ENCODE measurements around the gene HRH1.

The HRH1 gene

DNA sequence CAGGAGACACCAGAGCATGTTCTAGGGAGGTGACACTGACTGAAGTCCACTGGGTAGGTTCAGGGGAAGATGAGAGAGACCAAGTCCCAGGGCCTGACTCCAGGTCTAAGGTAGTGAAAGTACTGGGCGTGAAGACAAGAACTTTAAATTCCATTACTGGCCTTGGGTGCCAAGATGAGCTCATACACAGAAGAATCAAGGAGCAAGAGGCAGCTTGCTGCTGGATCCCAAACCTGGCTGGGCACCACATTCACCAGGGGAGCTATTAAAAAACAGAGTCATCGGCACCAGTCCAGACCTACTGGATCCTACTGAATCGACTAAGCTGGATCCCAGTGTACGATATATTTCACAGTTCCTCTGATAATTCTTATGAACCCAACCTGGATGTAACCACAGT lies 75.8 kb downstream of the HRH1 start:
- Histone ChIP-seq H3K4me3 (ENCODE audit: low read depth, low read length, poor library complexity, severe bottlenecking) (no peak overlapping the region), H3K4me1 (ENCODE audit: insufficient read depth, low read length, severe bottlenecking) (no peaks in the 10 kb centered on the region), H3K27ac (ENCODE audit: low read depth, low read length, poor library complexity, severe bottlenecking) (no peak overlapping the region), H2AFZ (ENCODE audit: low read length) (no peak overlapping the region), H3K79me2 (ENCODE audit: insufficient read depth, low read length) (no peaks in the 10 kb centered on the region), H3K9ac (ENCODE audit: low read length) (no peak overlapping the region), H3F3A (ENCODE audit: insufficient read depth, low read length) (no peaks in the 10 kb centered on the region), H3K9me3 (ENCODE audit: low read length) (no peaks in the 10 kb centered on the region), H3K9me2 (ENCODE audit: low read depth, low read length) (no peaks in the 10 kb centered on the region), H3K4me2 (ENCODE audit: low read length) (no peak overlapping the region), H4K20me1 (ENCODE audit: insufficient read depth, low read length) (no peaks in the 10 kb centered on the region), H3K36me3 (ENCODE audit: insufficient read depth, low read length) (no peaks in the 10 kb centered on the region), H3K27me3 (ENCODE audit: insufficient read depth, low read length) (no peaks in the 10 kb centered on the region)
- TF ChIP-seq EZH2 (IDR thresholded peaks at IDR 0.05; ENCODE audit: borderline replicate concordance, low read length) (no peak), CTCF (IDR thresholded peaks at IDR 0.05; ENCODE audit: low read length) (no peak)

DNA sequence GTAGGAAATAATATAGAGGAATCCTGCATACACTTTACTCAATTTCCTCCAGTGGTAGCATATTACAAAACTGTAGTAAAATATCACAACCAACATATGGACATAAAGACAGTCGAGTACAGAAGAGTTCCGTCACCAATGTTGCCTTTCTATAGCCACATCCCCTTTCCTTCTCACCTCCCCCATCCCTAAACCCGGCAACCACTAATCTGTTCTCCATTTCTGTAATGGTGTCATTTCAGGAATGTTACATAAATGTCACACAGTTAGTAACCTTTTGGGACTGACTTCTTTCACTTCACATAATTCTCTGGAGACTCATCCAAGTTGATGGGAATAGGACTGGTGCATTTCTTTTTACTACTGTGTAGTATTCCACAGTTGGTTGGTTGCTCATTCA lies 76.5 kb downstream of the HRH1 start:
- Histone ChIP-seq H3K27ac (ENCODE audit: low read depth, low read length, poor library complexity, severe bottlenecking) (no peak overlapping the region), H3K36me3 (ENCODE audit: insufficient read depth, low read length) (no peaks in the 10 kb centered on the region), H3K9ac (ENCODE audit: low read length) (no peak overlapping the region), H3K79me2 (ENCODE audit: insufficient read depth, low read length) (no peaks in the 10 kb centered on the region), H3K4me1 (ENCODE audit: insufficient read depth, low read length, severe bottlenecking) (no peaks in the 10 kb centered on the region), H4K20me1 (ENCODE audit: insufficient read depth, low read length) (no peaks in the 10 kb centered on the region), H3F3A (ENCODE audit: insufficient read depth, low read length) (no peaks in the 10 kb centered on the region), H3K9me3 (ENCODE audit: low read length) (no peaks in the 10 kb centered on the region), H3K9me2 (ENCODE audit: low read depth, low read length) (no peaks in the 10 kb centered on the region), H3K4me2 (ENCODE audit: low read length) (no peak overlapping the region), H2AFZ (ENCODE audit: low read length) (no peak overlapping the region), H3K27me3 (ENCODE audit: insufficient read depth, low read length) (no peaks in the 10 kb centered on the region), H3K4me3 (ENCODE audit: low read depth, low read length, poor library complexity, severe bottlenecking) (no peak overlapping the region)
- no peak for TF ChIP-seq CTCF (IDR thresholded peaks at IDR 0.05; ENCODE audit: low read length)
- TF ChIP-seq EZH2 (IDR thresholded peaks at IDR 0.05; ENCODE audit: borderline replicate concordance, low read length), result no peak

GRCh38 chr3:11235385-11235784 lies 81.1 kb downstream of the HRH1 start:
- Histone ChIP-seq H3K36me3 (ENCODE audit: insufficient read depth, low read length) (no peaks in the 10 kb centered on the region), H2AFZ (ENCODE audit: low read length) (no peak overlapping the region), H4K20me1 (ENCODE audit: insufficient read depth, low read length) (no peaks in the 10 kb centered on the region), H3K9ac (ENCODE audit: low read length) (no peak overlapping the region), H3K4me2 (ENCODE audit: low read length) (no peak overlapping the region), H3K27me3 (ENCODE audit: insufficient read depth, low read length) (no peaks in the 10 kb centered on the region), H3K27ac (ENCODE audit: low read depth, low read length, poor library complexity, severe bottlenecking) (no peak overlapping the region), H3K9me3 (ENCODE audit: low read length) (no peaks in the 10 kb centered on the region), H3K9me2 (ENCODE audit: low read depth, low read length) (no peaks in the 10 kb centered on the region), H3K4me3 (ENCODE audit: low read depth, low read length, poor library complexity, severe bottlenecking) (no peak overlapping the region), H3K4me1 (ENCODE audit: insufficient read depth, low read length, severe bottlenecking) (no peaks in the 10 kb centered on the region), H3K79me2 (ENCODE audit: insufficient read depth, low read length) (no peaks in the 10 kb centered on the region), H3F3A (ENCODE audit: insufficient read depth, low read length) (no peaks in the 10 kb centered on the region)
- TF ChIP-seq CTCF (IDR thresholded peaks at IDR 0.05; ENCODE audit: low read length) (no peak), EZH2 (IDR thresholded peaks at IDR 0.05; ENCODE audit: borderline replicate concordance, low read length) (no peak)
